Bronchial epithelial cell (primary cell): ENCODE measurements around the gene KIF9. TPM values are rescaled to one million over a fixed set of nuclear protein-coding genes. Genes with fewer than 3 reads are reported as not detected.

ENCODE experiments used
- DNase-seq: peaks from one replicate; pipeline ENCODE4 v3.0.0-alpha.2; 2010; ENCODE audit warnings: low read depth
- FAIRE-seq: peaks from 2 replicates; lab custom pipeline; 2011; peaks lifted over from hg19 to GRCh38; lab: Jason Lieb, UNC
- H3K27me3 ChIP-seq: 2 replicates; pipeline ENCODE4 v1.5.1; 2011; ENCODE audit warnings: low read length; ENCODE audit not compliant: control insufficient read depth, insufficient read depth
- H3K36me3 ChIP-seq: 2 replicates; pipeline ENCODE4 v1.5.1; 2011; ENCODE audit warnings: low read length; ENCODE audit not compliant: control insufficient read depth, insufficient read depth
- H3K4me3 ChIP-seq: 2 replicates; pipeline ENCODE4 v1.5.1; 2011; ENCODE audit warnings: mild to moderate bottlenecking, low read depth, low read length, control low read depth
- CTCF ChIP-seq: IDR thresholded peaks from 2 replicates; pipeline ENCODE4 v1.5.1; 2011; ENCODE audit warnings: mild to moderate bottlenecking, moderate library complexity, low read length, control low read depth, inconsistent platforms; ENCODE audit not compliant: insufficient read depth, severe bottlenecking
- total RNA-seq: library from RNA; depleted of rRNA; stranded (reverse); fragments of >200 nt; gene quantifications from 2 replicates; pipeline ENCODE4 v1.2.1, GENCODE V29; 2014

The KIF9 gene
- total RNA-seq, 1 donor from 2014 or later, result 2.1 TPM

GRCh38 chr3:47243419-47244147 is 39.0 kb downstream of the KIF9 start:
- no peak for DNase-seq
- FAIRE-seq, result no peak
- no peaks in the 10 kb centered on the region for H3K36me3 ChIP-seq
- H3K27me3 ChIP-seq, result no peaks in the 10 kb centered on the region
- no peak overlapping the region for H3K4me3 ChIP-seq
- no peak for TF ChIP-seq CTCF

GRCh38 chr3:47239929-47240328 is 42.7 kb downstream of the KIF9 start:
- no peak overlapping the region for H3K4me3 ChIP-seq
- DNase-seq (no peak), FAIRE-seq (no peak)
- H3K27me3 ChIP-seq, result no peaks in the 10 kb centered on the region
- no peaks in the 10 kb centered on the region for H3K36me3 ChIP-seq
- no peak for TF ChIP-seq CTCF

GRCh38 chr3:47238017-47238416 is 44.6 kb downstream of the KIF9 start:
- no peaks in the 10 kb centered on the region for H3K36me3 ChIP-seq
- DNase-seq (no peak), FAIRE-seq (no peak)
- no peaks in the 10 kb centered on the region for H3K27me3 ChIP-seq
- no peak for TF ChIP-seq CTCF
- no peak overlapping the region for H3K4me3 ChIP-seq

- Histone ChIP-seq H3K27me3 (no peaks in the 10 kb centered on the region), H3K4me3 (no peak overlapping the region), H3K36me3 (no peaks in the 10 kb centered on the region)
- no peak for DNase-seq
- no peak for TF ChIP-seq CTCF
- FAIRE-seq, result no peak
Measured at GRCh38 chr3:47228088-47228487, 54.5 kb downstream of the KIF9 start.

- no peak for TF ChIP-seq CTCF
- no peaks in the 10 kb centered on the region for H3K27me3 ChIP-seq
- DNase-seq, result no peak
- no peak for FAIRE-seq
- no peak overlapping the region for H3K4me3 ChIP-seq
- no peaks in the 10 kb centered on the region for H3K36me3 ChIP-seq
Measured at GRCh38 chr3:47227678-47228077, 54.9 kb downstream of the KIF9 start.
